ENCODE data around the gene TMEM178B.

Gene TMEM178B

DNA sequence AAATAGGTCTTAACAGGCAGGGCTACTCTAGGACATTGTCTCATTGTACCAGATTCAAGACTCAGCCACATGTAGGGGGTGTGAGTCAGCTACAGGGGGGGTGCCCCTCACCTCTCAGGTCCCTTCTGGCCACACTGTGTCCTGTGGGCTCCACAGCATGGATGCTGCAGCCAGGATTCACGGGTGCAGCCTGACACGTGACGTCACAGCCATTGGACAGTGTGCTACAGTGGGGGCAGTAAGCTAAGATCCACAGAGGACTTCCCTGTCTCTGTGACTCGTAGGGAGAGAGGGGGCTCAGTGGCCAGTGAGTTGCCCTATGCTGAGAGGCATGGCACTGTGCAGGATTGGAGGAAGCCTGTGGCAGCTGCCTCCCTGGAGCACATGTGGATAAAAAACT lies 77.9 kb downstream of the TMEM178B start:
- H3K4me3 ChIP-seq (ENCODE audit: low read length), result no peak overlapping the region
- no peaks in the 10 kb centered on the region for H3K4me1 ChIP-seq (ENCODE audit: control insufficient read depth, low read length)
- no peaks in the 10 kb centered on the region for H4K20me1 ChIP-seq (ENCODE audit: control insufficient read depth, insufficient read depth, low read depth, low read length)
- no peak overlapping the region for H3K4me2 ChIP-seq (ENCODE audit: low read length)
- H3K9me2 ChIP-seq (replicated peaks; ENCODE audit: control insufficient read depth, low read length), result no peaks in the 10 kb centered on the region
- no peaks in the 10 kb centered on the region for H3F3A ChIP-seq (ENCODE audit: control insufficient read depth, insufficient read depth)
- no peaks in the 10 kb centered on the region for H3K9me3 ChIP-seq (ENCODE audit: control insufficient read depth, insufficient read depth, low read length)
- TF ChIP-seq, protein P1, sequence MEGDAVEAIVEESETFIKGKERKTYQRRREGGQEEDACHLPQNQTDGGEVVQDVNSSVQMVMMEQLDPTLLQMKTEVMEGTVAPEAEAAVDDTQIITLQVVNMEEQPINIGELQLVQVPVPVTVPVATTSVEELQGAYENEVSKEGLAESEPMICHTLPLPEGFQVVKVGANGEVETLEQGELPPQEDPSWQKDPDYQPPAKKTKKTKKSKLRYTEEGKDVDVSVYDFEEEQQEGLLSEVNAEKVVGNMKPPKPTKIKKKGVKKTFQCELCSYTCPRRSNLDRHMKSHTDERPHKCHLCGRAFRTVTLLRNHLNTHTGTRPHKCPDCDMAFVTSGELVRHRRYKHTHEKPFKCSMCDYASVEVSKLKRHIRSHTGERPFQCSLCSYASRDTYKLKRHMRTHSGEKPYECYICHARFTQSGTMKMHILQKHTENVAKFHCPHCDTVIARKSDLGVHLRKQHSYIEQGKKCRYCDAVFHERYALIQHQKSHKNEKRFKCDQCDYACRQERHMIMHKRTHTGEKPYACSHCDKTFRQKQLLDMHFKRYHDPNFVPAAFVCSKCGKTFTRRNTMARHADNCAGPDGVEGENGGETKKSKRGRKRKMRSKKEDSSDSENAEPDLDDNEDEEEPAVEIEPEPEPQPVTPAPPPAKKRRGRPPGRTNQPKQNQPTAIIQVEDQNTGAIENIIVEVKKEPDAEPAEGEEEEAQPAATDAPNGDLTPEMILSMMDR (IDR thresholded peaks at IDR 0.05; ENCODE audit: low read depth, low read length, poor library complexity, severe bottlenecking), result no peak
- TF ChIP-seq EZH2phosphoT487 (IDR thresholded peaks at IDR 0.05; ENCODE audit: borderline replicate concordance, low read length), result no peak
- no peak overlapping the region for H3K27ac ChIP-seq (ENCODE audit: low read depth, low read length)
- H3K79me2 ChIP-seq (ENCODE audit: control insufficient read depth, low read length), result no peaks in the 10 kb centered on the region
- H3K27me3 ChIP-seq (ENCODE audit: control insufficient read depth, low read length), result no peaks in the 10 kb centered on the region
- H3K36me3 ChIP-seq (ENCODE audit: control insufficient read depth, low read length), result no peaks in the 10 kb centered on the region

DNA sequence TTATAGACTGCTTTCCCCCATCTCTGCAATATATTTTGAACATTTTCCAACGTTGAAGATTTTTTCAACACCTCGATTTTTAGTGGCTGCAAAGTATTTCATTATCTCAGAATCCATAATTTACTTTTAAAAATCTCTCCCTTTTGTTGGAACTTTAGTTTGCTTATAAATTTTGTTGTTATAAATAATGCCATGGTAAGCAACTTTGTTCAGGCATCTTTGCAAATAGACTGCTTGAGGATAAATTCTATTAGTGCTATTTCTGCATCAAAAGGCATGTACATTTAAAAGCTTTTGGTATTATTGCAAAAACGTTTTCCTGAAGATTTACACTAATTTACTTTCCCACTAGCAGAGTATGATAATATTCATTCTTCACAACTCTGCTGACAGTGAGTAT lies 79.4 kb downstream of the TMEM178B start:
- Histone ChIP-seq H3K9me2 (replicated peaks; ENCODE audit: control insufficient read depth, low read length) (no peaks in the 10 kb centered on the region), H3K9me3 (ENCODE audit: control insufficient read depth, insufficient read depth, low read length) (no peaks in the 10 kb centered on the region), H3K4me3 (ENCODE audit: low read length) (no peak overlapping the region), H3K36me3 (ENCODE audit: control insufficient read depth, low read length) (no peaks in the 10 kb centered on the region), H4K20me1 (ENCODE audit: control insufficient read depth, insufficient read depth, low read depth, low read length) (no peaks in the 10 kb centered on the region), H3K27ac (ENCODE audit: low read depth, low read length) (no peak overlapping the region), H3K4me1 (ENCODE audit: control insufficient read depth, low read length) (no peaks in the 10 kb centered on the region), H3K27me3 (ENCODE audit: control insufficient read depth, low read length) (no peaks in the 10 kb centered on the region), H3K79me2 (ENCODE audit: control insufficient read depth, low read length) (no peaks in the 10 kb centered on the region), H3K4me2 (ENCODE audit: low read length) (no peak overlapping the region), H3F3A (ENCODE audit: control insufficient read depth, insufficient read depth) (no peaks in the 10 kb centered on the region)
- TF ChIP-seq EZH2phosphoT487 (IDR thresholded peaks at IDR 0.05; ENCODE audit: borderline replicate concordance, low read length), result no peak
- TF ChIP-seq, protein P1 (IDR thresholded peaks at IDR 0.05; ENCODE audit: low read depth, low read length, poor library complexity, severe bottlenecking), result no peak

DNA sequence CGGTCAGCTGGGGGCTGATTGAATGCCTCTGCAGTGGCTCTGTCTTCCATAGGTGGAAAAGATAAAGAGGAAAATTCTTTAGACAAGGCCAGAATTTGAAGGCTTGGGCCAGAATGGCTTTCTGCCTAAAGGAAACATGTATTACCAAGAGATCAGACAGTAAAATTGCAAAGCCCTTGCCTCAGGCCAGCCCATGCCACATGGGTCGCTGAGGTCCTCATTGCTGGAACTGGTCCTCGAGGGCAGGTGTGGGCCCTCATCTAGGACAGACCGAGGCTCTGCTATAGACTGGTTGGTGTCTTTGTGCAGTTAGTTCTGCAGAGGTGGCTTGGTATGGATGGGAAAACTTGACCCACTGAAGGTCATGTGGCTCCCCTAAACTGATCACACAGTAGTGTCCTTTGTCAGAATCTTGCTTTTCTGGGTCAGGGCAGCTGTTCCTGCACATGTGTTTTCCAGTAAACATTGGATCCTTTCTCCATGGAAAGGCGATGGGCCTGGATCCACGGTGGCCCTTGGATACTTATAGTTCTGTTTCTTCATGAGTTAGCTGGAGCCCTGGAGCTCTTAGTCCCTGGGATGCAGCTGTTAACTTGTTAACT lies 80.4 kb downstream of the TMEM178B start:
- Histone ChIP-seq H3K27me3 (ENCODE audit: control insufficient read depth, low read length) (no peaks in the 10 kb centered on the region), H3K36me3 (ENCODE audit: control insufficient read depth, low read length) (no peaks in the 10 kb centered on the region), H3K9me3 (ENCODE audit: control insufficient read depth, insufficient read depth, low read length) (no peaks in the 10 kb centered on the region), H3K79me2 (ENCODE audit: control insufficient read depth, low read length) (no peaks in the 10 kb centered on the region), H3K4me1 (ENCODE audit: control insufficient read depth, low read length) (no peaks in the 10 kb centered on the region), H4K20me1 (ENCODE audit: control insufficient read depth, insufficient read depth, low read depth, low read length) (no peaks in the 10 kb centered on the region), H3K4me3 (ENCODE audit: low read length) (no peak overlapping the region), H3K4me2 (ENCODE audit: low read length) (no peak overlapping the region), H3F3A (ENCODE audit: control insufficient read depth, insufficient read depth) (no peaks in the 10 kb centered on the region), H3K9me2 (replicated peaks; ENCODE audit: control insufficient read depth, low read length) (no peaks in the 10 kb centered on the region), H3K27ac (ENCODE audit: low read depth, low read length) (no peak overlapping the region)
- TF ChIP-seq, protein P1 (IDR thresholded peaks at IDR 0.05; ENCODE audit: low read depth, low read length, poor library complexity, severe bottlenecking), result no peak
- TF ChIP-seq EZH2phosphoT487 (IDR thresholded peaks at IDR 0.05; ENCODE audit: borderline replicate concordance, low read length), result no peak

Data from DOHH2 (cell line).